CD4-positive, alpha-beta T cell treated with Interleukin-4 for 4 hours (primary cell): Measurements from ENCODE around the gene HSPB3.
"Not testable (repeated sequence)": the region's sequence is repeated elsewhere in the genome, so short reads cannot be mapped to it uniquely, and the experiment has no call there.

Experiments
- DNase-seq: peaks from one replicate; pipeline ENCODE4 v3.0.0-alpha.2; 2020

Gene HSPB3

DNA sequence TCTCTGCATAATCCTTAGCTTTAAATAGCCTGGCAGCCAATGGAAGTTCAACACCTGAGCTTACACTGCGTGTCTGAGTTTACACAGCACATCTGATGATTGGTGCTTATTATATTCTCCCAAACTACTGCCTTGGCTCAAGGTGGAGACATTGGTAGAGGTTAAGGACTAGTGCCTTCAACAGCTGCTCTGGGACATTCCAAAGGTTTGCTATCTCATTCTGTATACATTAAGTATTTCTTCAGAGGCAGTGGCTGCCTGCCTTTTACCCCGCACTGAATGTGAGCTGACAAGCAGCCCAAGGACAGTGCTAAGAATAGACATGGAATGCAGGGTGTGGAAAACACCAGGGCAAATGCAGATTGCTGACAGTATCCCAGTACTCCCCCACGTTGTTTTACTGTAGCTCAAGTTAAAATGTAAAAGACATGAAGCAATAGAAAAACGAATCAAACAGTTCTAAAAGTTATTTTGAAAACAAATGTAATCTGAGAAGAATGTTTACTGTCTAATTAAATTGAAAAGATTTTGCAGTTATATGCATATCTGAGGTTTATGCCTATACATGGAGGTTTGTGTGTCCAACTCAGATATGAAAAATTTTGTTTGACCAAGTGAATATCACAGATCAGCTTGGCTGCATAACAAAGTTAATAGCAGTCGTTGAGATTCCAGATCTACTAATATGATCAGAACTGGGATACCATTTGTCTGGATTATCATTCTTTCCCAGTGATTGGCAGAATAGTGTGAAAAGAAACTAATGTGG lies 1.8 kb downstream of the HSPB3 start:
- no peak for DNase-seq

- DNase-seq, result no peak
Measured at GRCh38 chr5:54458221-54458620, 2.7 kb downstream of the HSPB3 start.

GRCh38 chr5:54460181-54460919 lies 4.9 kb downstream of the HSPB3 start:
- DNase-seq, result no peak

DNA sequence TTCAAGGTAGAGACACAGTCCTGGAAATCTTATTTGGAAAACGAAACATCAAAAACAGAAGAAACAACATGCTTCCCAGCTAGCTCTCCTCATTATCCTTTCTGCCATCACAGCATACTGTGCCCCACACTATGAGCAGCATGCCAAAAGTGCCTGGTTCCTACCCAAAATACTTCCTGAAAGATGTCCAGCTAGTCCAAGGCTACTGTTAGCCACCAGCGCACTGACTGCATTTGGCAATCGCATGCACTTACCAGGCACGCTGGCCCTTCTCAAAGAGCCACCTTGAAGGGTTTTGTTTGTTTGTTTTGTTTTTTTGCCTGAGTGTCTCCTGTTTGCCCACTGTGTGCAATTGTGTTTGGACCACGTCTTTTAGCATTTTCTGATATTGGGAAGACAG lies 6.8 kb downstream of the HSPB3 start:
- no peak for DNase-seq

DNA sequence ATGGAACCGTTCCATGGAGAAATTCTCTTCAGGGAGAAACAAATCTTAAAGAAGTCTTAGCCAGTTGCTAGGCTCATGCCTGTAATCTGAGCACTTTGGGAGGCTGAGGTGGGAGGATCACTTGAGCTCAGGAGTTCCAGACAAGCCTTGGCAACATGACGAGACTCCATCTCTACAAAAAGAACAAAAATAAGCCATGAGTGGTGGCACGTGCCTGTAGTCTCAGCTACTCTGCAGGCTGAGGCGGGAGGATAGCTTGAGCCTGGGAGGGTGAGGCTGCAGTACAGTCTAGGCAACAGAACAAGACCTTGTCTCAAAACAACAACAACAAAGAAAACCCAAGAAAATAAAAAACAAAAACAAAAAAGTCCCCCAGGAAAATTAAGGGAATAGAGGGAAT lies 8.2 kb downstream of the HSPB3 start:
- DNase-seq, result no peak

DNA sequence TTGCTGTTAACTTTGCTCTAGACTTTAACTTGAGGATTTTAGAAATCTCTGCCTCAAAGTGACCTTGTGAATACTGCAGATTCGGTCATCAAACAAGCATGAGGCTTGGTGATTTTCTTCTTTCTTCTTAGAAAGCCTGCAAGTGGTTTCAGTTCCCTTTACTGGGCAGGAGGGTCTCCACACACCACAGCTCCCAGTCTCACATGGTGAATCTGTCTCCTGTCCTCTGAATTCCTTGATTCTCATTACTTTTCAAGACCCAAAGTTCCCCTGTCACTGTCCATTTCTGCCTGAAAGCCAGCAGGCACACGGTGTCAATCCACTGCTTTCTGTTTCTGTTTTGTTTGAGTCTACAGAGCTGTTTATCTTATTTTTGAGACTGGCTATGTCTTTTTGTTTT lies 14.1 kb downstream of the HSPB3 start:
- DNase-seq, result no peak

DNA sequence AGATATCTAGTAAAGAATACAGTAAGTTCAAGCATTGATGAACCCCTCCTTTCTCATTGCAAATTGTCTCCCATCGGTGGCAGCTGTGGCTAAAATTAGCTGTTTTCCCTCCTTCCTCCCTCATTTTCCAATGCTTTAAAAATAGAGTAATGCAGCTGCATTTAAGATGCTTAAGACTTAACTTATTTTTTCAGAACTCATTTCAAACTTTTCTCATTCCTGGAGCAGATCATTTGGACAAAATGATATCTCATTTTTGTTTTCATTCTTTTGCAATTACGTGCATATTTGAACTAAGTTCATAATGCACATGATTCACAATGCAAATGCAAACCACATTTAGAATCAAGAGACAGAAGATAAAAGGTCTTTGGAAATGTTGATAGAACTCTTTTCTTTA lies 14.6 kb downstream of the HSPB3 start:
- no peak for DNase-seq

GRCh38 chr5:54470677-54471076 lies 15.2 kb downstream of the HSPB3 start:
- no peak for DNase-seq

- DNase-seq, result no peak
Measured at GRCh38 chr5:54471398-54471797, 15.9 kb downstream of the HSPB3 start.

- no peak for DNase-seq
Measured at GRCh38 chr5:54476682-54477081, 21.2 kb downstream of the HSPB3 start.

DNA sequence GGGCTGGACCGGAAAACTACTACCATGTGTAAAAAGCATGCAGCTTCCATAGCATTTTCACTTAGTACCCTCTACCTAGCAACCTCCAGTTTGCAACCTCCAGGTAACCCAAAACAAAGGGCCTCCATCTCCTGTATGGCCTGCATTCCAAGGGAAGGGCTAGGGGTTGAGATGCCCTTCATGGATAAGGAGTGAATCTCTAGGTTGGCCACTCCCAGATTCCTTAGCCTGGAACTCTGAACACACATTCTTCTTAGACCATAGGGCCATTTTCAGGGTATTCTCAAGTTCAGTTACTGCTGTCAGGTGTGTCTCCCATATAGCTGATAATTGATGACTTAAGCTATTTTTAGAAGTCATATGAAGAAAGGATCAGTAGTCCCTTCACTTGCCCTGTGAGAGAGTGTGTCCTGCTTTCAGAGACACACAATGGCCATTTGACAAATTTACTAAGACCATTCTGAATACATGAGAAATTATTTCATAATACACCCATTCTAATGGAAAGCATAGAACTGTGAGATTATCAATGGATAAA lies 22.5 kb downstream of the HSPB3 start:
- DNase-seq, result no peak

GRCh38 chr5:54480296-54480695 lies 24.8 kb downstream of the HSPB3 start:
- DNase-seq, result no peak

- DNase-seq, result no peak
Measured at GRCh38 chr5:54484219-54484894, 28.9 kb downstream of the HSPB3 start.

DNA sequence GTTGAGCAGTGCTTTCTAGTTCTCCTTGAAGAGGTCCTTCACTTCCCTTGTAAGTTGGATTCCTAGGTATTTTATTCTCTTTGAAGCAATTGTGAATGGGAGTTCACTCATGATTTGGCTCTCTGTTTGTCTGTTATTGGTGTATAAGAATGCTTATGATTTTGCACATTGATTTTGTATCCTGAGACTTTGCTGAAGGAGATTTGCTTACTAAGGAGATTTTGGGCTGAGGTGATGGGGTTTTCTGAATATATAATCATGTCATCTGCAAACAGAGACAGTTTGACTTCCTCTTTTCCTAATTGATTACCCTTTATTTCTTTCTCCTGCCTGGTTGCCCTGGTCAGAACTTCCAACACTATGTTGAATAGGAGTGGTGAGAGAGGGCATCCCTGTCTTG lies 30.2 kb downstream of the HSPB3 start:
- not testable (repeated sequence) for DNase-seq

- DNase-seq, result not testable (repeated sequence)
Measured at GRCh38 chr5:54489648-54489979, 34.1 kb downstream of the HSPB3 start.

DNA sequence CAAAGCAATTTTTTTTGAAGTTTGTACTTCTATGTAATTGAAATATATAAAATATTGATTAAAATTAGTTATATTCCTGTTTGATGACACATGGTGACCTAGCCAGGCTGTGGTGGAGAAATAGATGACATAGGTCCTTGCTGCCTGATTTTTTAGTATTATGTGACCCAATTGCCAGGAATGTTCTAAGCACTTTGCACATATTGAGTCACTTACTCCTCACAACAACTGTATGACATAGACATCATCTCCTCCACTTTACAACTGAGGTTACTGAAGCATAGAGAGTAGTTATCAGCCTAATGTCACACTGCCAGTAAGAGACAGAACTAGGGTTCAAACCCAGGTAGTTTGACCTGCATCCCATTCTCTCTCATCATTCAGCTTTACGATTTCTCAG lies 35.8 kb downstream of the HSPB3 start:
- no peak for DNase-seq

GRCh38 chr5:54492178-54492577 lies 36.7 kb downstream of the HSPB3 start:
- no peak for DNase-seq

- no peak for DNase-seq
Measured at GRCh38 chr5:54495027-54495426, 39.5 kb downstream of the HSPB3 start.
